Kidney (tissue), 14 donors: ENCODE measurements around the gene LIMK2. TPM values are rescaled to one million over a fixed set of nuclear protein-coding genes. Genes with fewer than 3 reads are reported as not detected.
"Not testable (repeated sequence)": the region's sequence is repeated elsewhere in the genome, so short reads cannot be mapped to it uniquely, and the experiment has no call there.

Experiments
- DNase-seq, 5 donors: peaks; one replicate each; pipeline ENCODE4 v3.0.0-alpha.2; 2013 to 2020
- FAIRE-seq: peaks from 2 replicates; lab custom pipeline; 2012; peaks lifted over from hg19 to GRCh38; lab: Jason Lieb, UNC
- H3K27ac ChIP-seq, 2 donors: one replicate each; pipeline ENCODE4 v1.7.0; 2013; ENCODE audit warnings: low read depth in 2 of 2, low read length in 2 of 2, inconsistent platforms in 1 of 2
- H3K27me3 ChIP-seq: one replicate; pipeline ENCODE4 v1.7.1; 2013; ENCODE audit warnings: low read length, inconsistent platforms; ENCODE audit not compliant: control insufficient read depth, insufficient read depth
- H3K36me3 ChIP-seq, 3 donors: one replicate each; pipeline versions ENCODE4 v1.7.0 to v1.7.1; 2013; ENCODE audit warnings: low read length in 3 of 3, control low read depth in 1 of 3, inconsistent platforms in 1 of 3; ENCODE audit not compliant: insufficient read depth in 3 of 3, control insufficient read depth in 2 of 3
- H3K4me1 ChIP-seq, 3 donors: one replicate each; pipeline versions ENCODE4 v1.7.0 to v1.7.1; 2013; ENCODE audit warnings: low read length in 3 of 3, inconsistent platforms in 1 of 3, low read depth in 1 of 3; ENCODE audit not compliant: control insufficient read depth in 2 of 3, insufficient read depth in 2 of 3
- H3K4me3 ChIP-seq, 3 donors: one replicate each; pipeline versions ENCODE4 v1.7.0 to v1.8.1; 2013; ENCODE audit warnings: low read length in 3 of 3, control low read depth in 1 of 3, inconsistent platforms in 1 of 3
- H3K9ac ChIP-seq, 3 donors: one replicate each; pipeline versions ENCODE4 v1.7.0 to v1.7.1; 2013; ENCODE audit warnings: low read length in 3 of 3, control low read depth in 1 of 3, inconsistent platforms in 1 of 3
- H3K9me3 ChIP-seq, 3 donors: one replicate each; pipeline versions ENCODE4 v1.7.0 to v1.7.1; 2013; ENCODE audit warnings: low read length in 3 of 3, control low read depth in 1 of 3, inconsistent platforms in 1 of 3; ENCODE audit not compliant: control insufficient read depth in 2 of 3, insufficient read depth in 1 of 3
- intact Hi-C: fragments of 100-400 bp; cut with DNase I; formaldehyde crosslinking; loops from one replicate; pipeline ENCODE4 v1.11.1; 2022
- polyA plus RNA-seq: library from polyadenylated mRNA; stranded (reverse); fragments of 350-450 nt; fragmentation: Illumina TruSeq; extraction: RNeasy Lipid Tissue Mini Kit (QIAGEN cat#74804); gene quantifications from one replicate; pipeline ENCODE4 v1.2.3, GENCODE V29; 2014; ENCODE audit warnings: low read depth, low replicate concordance; ENCODE audit not compliant: insufficient read depth
- total RNA-seq: library from RNA; stranded (reverse); fragmentation: NEBNext Ultra II Directional; extraction: Animal tissue kit (Norgen Biotek cat#: 25700); gene quantifications from one replicate; pipeline ENCODE4 v1.2.1, GENCODE V29; 2021
- TF ChIP-seq, protein P1 (sequence below): IDR thresholded peaks from 3 replicates; pipeline ENCODE4 v1.5.1; 2012; ENCODE audit warnings: mild to moderate bottlenecking, moderate library complexity, borderline replicate concordance; ENCODE audit not compliant: insufficient read depth; ENCODE audit errors: extremely low read depth
- donor health status: control.
- donor health status: control.
- donor health status: control.
- donor health status: control.
- donor health status: control.
- donor health status: DM: yes; HTN: yes; CAD: no.
- donor health status: Normal renal cell carcinoma (clear cell type).

LIMK2 gene
- total and polyA plus RNA-seq, 2 donors from 2014 or later, result 20.3 to 48.2 TPM

DNA sequence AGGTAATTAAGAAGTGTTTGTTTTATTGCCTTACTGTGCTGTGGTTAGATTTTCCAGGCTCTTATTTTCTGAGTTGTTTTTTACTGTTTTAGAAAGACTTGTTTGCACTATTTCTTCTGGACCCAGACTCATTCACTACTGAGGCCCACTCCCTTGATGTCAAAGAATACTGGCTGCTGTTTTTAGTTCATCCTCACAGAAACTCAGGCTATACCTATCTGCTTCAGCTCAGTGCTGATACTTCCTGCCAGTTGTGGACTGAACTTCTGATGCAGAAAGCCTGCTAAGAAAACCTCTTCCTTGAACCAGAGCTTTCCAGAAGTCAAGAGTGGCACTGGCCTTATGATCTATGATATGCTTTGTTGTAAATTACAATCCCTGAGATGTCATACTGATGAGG, 96.1 kb downstream of the LIMK2 start:
- no peaks in the 10 kb centered on the region for H3K9me3 ChIP-seq
- no peak for DNase-seq
- no peak for FAIRE-seq
- intact Hi-C loops, result no loop called here
- H3K9ac ChIP-seq, result no peak overlapping the region
- H3K4me1 ChIP-seq, result no peaks in the 10 kb centered on the region
- TF ChIP-seq, protein P1, sequence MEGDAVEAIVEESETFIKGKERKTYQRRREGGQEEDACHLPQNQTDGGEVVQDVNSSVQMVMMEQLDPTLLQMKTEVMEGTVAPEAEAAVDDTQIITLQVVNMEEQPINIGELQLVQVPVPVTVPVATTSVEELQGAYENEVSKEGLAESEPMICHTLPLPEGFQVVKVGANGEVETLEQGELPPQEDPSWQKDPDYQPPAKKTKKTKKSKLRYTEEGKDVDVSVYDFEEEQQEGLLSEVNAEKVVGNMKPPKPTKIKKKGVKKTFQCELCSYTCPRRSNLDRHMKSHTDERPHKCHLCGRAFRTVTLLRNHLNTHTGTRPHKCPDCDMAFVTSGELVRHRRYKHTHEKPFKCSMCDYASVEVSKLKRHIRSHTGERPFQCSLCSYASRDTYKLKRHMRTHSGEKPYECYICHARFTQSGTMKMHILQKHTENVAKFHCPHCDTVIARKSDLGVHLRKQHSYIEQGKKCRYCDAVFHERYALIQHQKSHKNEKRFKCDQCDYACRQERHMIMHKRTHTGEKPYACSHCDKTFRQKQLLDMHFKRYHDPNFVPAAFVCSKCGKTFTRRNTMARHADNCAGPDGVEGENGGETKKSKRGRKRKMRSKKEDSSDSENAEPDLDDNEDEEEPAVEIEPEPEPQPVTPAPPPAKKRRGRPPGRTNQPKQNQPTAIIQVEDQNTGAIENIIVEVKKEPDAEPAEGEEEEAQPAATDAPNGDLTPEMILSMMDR, result no peak
- no peak overlapping the region for H3K27ac ChIP-seq
- no peak overlapping the region for H3K4me3 ChIP-seq
- H3K36me3 ChIP-seq, result no peaks in the 10 kb centered on the region
- no peaks in the 10 kb centered on the region for H3K27me3 ChIP-seq

DNA sequence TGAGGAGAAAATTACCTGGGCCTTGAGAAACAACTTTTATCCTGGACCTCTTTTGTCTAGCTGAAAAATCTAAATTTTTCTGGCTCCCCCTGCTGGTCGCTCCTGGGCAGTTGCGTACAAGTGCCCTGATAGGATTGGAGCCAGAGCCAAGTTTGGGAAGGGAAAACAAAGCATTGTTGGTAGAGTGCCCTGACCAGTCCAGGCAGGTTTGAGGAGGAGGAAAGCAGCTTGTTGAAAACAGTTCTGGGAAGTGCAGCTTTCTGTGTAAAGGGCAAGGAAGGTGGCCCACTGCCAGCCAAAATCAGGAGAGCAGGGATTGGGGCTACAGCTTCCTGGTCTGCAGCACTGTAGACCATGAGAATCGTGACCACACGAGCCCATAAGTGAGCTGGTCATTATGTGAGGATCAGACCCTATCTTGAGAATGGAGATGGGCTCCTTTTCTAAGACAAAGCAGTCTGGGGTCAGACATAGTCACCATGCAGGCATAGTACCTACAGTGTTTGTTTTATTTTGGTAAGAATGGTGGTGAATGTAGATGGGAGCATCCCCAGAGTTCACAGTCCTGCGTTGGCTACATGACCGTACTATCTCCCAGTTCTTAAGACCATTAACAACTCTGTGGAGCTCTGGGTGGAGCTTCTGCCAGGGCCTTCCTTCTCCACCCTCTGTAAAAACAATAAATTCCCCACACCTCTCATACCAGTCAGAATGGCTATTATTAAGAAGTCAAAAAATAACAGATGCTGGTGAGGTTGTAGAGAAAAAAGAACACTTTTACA, 101.5 kb downstream of the LIMK2 start:
- DNase-seq (peak; percentile 74 to 94 (median 81)), FAIRE-seq (peak; percentile 74)
- peak overlapping the region in 1 of 3 donors; percentile 3 for H3K4me3 ChIP-seq
- intact Hi-C loops, result no loop called here
- H3K36me3 ChIP-seq, result no peaks in the 10 kb centered on the region
- H3K9me3 ChIP-seq, result peaks cover 0 to 5% (median 0%) of the 10 kb centered on the region in 3 donors
- TF ChIP-seq, protein P1, result peak; percentile 77
- no peaks in the 10 kb centered on the region for H3K27me3 ChIP-seq
- peak overlapping the region in 1 of 3 donors; percentile 74 for H3K9ac ChIP-seq
- H3K4me1 ChIP-seq, result peaks cover 0 to 5% (median 4%) of the 10 kb centered on the region in 3 donors
- H3K27ac ChIP-seq, result peak overlapping the region; percentile 66 to 90

DNA sequence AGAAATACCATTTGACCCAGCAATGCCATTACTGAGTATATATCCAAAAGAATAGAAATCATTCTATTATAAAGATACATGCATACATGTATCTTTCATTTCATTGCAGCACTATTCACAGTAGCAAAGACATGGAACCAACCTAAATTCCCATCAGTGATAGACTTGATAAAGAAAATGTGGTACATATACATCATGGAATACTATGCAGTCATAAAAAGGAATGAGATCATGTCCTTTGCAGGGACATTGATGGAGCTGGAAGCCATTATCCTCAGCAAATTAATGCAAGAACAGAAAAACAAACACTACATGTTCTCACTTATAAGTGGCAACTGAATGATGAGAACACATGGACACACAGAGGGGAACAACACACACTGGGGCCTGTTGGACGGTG, 102.1 kb downstream of the LIMK2 start:
- H3K9ac ChIP-seq, H3K27me3 ChIP-seq, H3K9me3 ChIP-seq, FAIRE-seq, H3K4me1 ChIP-seq, H3K36me3 ChIP-seq, H3K4me3 ChIP-seq, intact Hi-C loops, DNase-seq, H3K27ac ChIP-seq: not testable (repeated sequence)

DNA sequence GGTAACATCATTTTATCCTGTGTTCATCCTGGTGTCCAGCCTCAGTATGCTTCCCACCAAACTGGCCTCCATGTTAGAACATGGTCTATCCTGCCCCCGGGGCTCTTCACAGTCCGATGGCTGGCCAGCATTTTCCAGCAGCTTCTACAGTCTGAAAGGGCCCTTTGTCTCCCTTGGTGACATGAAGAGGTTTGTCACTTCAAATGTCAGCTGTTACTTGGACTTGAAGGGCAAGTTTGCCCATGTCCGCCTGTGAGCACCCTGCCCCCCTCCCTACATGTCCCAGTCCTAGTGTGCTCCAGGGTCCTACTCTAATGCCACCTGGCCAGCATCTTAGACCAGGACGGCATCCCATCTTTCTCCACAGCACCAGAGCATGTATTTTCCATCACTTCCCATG, 109.3 kb downstream of the LIMK2 start:
- FAIRE-seq, result no peak
- intact Hi-C loops, result no loop called here
- DNase-seq, result no peak
- Histone ChIP-seq H3K9me3 (no peaks in the 10 kb centered on the region), H3K27me3 (no peaks in the 10 kb centered on the region), H3K4me3 (no peak overlapping the region), H3K9ac (no peak overlapping the region), H3K4me1 (peaks cover 0 to 3% (median 0%) of the 10 kb centered on the region in 3 donors), H3K27ac (no peak overlapping the region), H3K36me3 (peaks cover 0 to 6% (median 2%) of the 10 kb centered on the region in 3 donors)
- TF ChIP-seq, protein P1, result no peak
